ENCODE results near the gene TRIM56. TPM values are rescaled to one million over a fixed set of nuclear protein-coding genes. Genes with fewer than 3 reads are reported as not detected.
"Not testable (repeated sequence)": the region's sequence is repeated elsewhere in the genome, so short reads cannot be mapped to it uniquely, and the experiment has no call there.

The TRIM56 gene
- total RNA-seq, 1 experiment from 2014 or later = 29.6 TPM

DNA sequence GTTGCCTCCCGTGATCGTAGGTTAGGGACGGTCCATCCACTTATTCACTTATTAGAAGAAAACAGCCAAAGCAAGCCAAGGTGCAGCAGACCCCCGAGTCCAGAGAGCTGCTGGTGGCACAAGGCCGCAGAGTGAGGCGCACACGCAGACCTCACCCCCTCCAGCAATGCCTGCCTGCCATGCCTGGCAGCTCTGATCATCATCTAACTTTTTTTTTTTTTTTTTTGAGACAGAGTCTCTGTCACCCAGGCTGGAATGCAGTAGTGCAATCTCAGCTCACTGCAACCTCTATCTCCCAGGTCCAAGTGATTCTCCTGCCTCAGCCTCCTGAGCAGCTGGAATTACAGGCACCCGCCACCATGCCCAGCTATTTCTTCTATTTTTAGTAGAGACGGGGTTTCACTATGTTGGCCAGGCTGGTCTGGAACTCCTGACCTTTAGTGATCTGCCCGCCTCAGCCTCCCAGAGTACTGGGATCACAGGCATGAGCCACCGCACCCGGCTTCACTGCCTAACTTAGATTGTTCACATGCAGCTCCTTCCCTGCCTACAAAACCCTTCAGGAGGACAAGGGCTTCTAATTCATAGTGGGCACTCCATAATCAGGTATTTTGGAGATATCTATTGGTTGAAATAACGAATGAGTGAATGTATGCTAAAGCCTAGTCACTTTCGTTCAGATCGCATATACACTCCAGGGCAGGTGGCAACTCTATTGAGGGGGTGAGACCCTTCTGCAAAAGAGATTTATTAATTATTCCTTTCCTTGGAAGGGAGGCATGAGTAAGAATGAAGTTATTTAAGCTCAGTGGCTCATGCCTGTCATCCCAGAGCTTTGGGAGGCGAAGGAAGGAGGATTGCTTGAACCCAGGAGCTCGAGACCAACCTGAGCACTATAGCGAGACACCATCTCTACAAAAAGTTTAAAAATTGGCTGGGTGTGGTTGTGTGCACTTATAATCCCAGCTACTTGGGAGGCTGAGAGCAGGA is 15.9 kb downstream of the TRIM56 start:
- CTCF ChIA-PET = interaction anchor here (0.6 to 1.3 kb wide), 6 partner anchors 23 to 1140 kb away, joined by 3 to 5 read pairs (median 3); no protein-coding TSS in a partner anchor
- TF ChIP-seq, protein P1, sequence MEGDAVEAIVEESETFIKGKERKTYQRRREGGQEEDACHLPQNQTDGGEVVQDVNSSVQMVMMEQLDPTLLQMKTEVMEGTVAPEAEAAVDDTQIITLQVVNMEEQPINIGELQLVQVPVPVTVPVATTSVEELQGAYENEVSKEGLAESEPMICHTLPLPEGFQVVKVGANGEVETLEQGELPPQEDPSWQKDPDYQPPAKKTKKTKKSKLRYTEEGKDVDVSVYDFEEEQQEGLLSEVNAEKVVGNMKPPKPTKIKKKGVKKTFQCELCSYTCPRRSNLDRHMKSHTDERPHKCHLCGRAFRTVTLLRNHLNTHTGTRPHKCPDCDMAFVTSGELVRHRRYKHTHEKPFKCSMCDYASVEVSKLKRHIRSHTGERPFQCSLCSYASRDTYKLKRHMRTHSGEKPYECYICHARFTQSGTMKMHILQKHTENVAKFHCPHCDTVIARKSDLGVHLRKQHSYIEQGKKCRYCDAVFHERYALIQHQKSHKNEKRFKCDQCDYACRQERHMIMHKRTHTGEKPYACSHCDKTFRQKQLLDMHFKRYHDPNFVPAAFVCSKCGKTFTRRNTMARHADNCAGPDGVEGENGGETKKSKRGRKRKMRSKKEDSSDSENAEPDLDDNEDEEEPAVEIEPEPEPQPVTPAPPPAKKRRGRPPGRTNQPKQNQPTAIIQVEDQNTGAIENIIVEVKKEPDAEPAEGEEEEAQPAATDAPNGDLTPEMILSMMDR (IDR thresholded peaks at IDR 0.05; ENCODE audit: unreplicated experiment) = no peak
- BruUV-seq (replicated peaks) = no TSS peak
- peaks cover 6% of the 10 kb centered on the region for H3K36me3 Mint-ChIP-seq (ENCODE audit: insufficient read depth, unreplicated experiment)
- peak overlapping the region; percentile 73 for H3K27ac Mint-ChIP-seq (ENCODE audit: low read depth, unreplicated experiment)
- POLR2A ChIA-PET = interaction anchor here (0.5 to 3.4 kb wide), 12 partner anchors 8 to 225 kb away, joined by 3 to 24 read pairs (median 4); partner anchors contain the start of genes SERPINE1 and TRIM56
- H3K9me3 Mint-ChIP-seq (ENCODE audit: unreplicated experiment) = no peaks in the 10 kb centered on the region
- DNase-seq (ENCODE audit: unreplicated experiment) = no peak
- peaks cover 30% of the 10 kb centered on the region for H3K4me1 Mint-ChIP-seq (ENCODE audit: insufficient read depth, unreplicated experiment)
- H3K4me3 Mint-ChIP-seq (ENCODE audit: unreplicated experiment) = peak overlapping the region; percentile 54
- intact Hi-C loops (cut with micrococcal nuclease) = loop anchor here (1.0 to 2.0 kb wide), 2 partner anchors 26 to 37 kb away; partner anchors contain the start of gene SERPINE1
- H3K27me3 Mint-ChIP-seq (ENCODE audit: insufficient read depth, unreplicated experiment) = no peaks in the 10 kb centered on the region

DNA sequence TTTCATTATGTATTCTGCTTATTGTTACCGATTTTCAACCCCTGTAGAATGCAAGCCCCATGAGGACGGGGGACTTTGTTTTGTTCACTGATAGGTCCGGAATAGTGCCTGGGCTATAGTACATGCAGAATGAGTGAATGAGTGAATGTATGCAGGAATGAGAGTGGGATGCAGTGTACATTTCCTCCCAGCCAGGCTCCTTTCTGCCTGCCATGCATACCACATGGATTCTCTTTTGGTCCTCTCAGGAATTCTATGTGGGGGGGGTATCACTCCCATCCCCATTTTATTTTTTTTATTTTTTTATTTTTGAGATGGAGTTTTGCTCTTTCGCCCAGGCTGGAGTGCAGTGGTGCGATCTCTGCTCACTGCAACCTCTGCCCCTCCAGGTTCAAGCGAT is 16.7 kb downstream of the TRIM56 start:
- no peaks in the 10 kb centered on the region for H3K27me3 Mint-ChIP-seq (ENCODE audit: insufficient read depth, unreplicated experiment)
- H3K4me1 Mint-ChIP-seq (ENCODE audit: insufficient read depth, unreplicated experiment) = peaks cover 30% of the 10 kb centered on the region
- H3K4me3 Mint-ChIP-seq (ENCODE audit: unreplicated experiment) = no peak overlapping the region
- TF ChIP-seq, protein P1 (IDR thresholded peaks at IDR 0.05; ENCODE audit: unreplicated experiment) = no peak
- intact Hi-C loops (cut with micrococcal nuclease) = no loop called here
- no TSS peak for BruUV-seq (replicated peaks)
- no peak overlapping the region for H3K27ac Mint-ChIP-seq (ENCODE audit: low read depth, unreplicated experiment)
- ChIA-PET CTCF (interaction anchor here (0.6 to 1.3 kb wide), 5 partner anchors 24 to 54 kb away, joined by 3 to 4 read pairs (median 3); no protein-coding TSS in a partner anchor), POLR2A (interaction anchor here (0.9 to 1.7 kb wide), 2 partner anchors 12 to 17 kb away, joined by 4 read pairs; partner anchors contain the start of gene TRIM56)
- no peaks in the 10 kb centered on the region for H3K9me3 Mint-ChIP-seq (ENCODE audit: unreplicated experiment)
- peaks cover 6% of the 10 kb centered on the region for H3K36me3 Mint-ChIP-seq (ENCODE audit: insufficient read depth, unreplicated experiment)
- no peak for DNase-seq (ENCODE audit: unreplicated experiment)

DNA sequence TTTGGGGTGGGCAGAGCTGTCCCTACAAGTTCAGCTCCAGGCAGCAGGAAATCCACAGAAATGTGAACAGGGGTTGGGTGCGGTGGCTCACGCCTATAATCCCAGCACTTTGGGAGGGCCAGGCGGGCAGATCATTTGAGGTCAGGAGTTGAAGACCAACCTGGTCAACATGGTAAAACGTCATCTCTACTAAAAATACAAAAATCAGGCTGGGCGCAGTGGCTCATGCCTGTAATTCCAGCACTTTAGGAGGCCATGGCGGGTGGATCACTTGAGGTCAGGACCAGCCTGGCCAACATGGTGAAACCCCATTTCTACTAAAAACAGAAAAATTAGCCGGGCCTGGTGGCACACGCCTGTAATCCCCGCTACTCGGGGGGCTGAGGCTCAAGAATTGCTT is 18.4 kb downstream of the TRIM56 start:
- H3K9me3 Mint-ChIP-seq (ENCODE audit: unreplicated experiment); H3K27me3 Mint-ChIP-seq (ENCODE audit: insufficient read depth, unreplicated experiment); H3K4me3 Mint-ChIP-seq (ENCODE audit: unreplicated experiment); BruUV-seq (replicated peaks); DNase-seq (ENCODE audit: unreplicated experiment); H3K36me3 Mint-ChIP-seq (ENCODE audit: insufficient read depth, unreplicated experiment); intact Hi-C loops (cut with micrococcal nuclease); CTCF ChIA-PET: not testable (repeated sequence)
- Mint-ChIP-seq H3K4me1 (ENCODE audit: insufficient read depth, unreplicated experiment) (peaks cover 41% of the 10 kb centered on the region), H3K27ac (ENCODE audit: low read depth, unreplicated experiment) (peak overlapping the region; percentile 42)
- POLR2A ChIA-PET = interaction anchor here (0.7 kb wide), 1 partner anchor 27 kb away, joined by 3 read pairs; no protein-coding TSS in a partner anchor

DNA sequence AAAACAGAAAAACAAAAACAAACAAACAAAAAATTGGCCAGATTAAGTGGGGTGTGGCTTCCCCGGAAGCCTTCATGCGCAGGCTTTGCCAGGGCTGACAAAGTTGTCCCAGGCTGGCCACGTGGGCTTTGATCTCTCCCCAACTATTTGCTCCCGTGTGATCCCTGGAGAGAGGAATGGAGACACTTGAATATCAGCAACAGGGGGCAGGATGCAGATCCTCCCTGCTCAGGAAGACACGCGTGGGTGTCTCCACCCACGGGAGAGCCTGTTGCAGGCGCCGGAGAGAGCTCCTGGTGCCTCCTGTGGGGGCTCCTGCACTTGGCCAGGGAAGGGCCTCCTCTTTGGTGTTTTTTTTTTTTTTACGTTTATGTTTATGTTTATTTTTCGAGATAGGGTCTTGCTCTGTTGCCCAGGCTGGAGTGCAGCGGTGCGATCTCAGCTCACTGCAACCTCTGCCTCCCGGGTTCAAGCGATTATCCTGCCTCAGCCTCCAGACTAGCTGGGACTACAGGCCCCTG is 19.0 kb downstream of the TRIM56 start:
- POLR2A ChIA-PET = interaction anchor here (0.9 to 1.6 kb wide), 2 partner anchors 18 to 22 kb away, joined by 3 to 4 read pairs; partner anchors contain the start of gene SERPINE1
- H3K4me3 Mint-ChIP-seq (ENCODE audit: unreplicated experiment) = no peak overlapping the region
- BruUV-seq (replicated peaks) = no TSS peak
- H3K9me3 Mint-ChIP-seq (ENCODE audit: unreplicated experiment) = no peaks in the 10 kb centered on the region
- H3K4me1 Mint-ChIP-seq (ENCODE audit: insufficient read depth, unreplicated experiment) = peaks cover 45% of the 10 kb centered on the region
- peaks cover 11% of the 10 kb centered on the region for H3K36me3 Mint-ChIP-seq (ENCODE audit: insufficient read depth, unreplicated experiment)
- H3K27ac Mint-ChIP-seq (ENCODE audit: low read depth, unreplicated experiment) = no peak overlapping the region
- no peak for DNase-seq (ENCODE audit: unreplicated experiment)
- H3K27me3 Mint-ChIP-seq (ENCODE audit: insufficient read depth, unreplicated experiment) = no peaks in the 10 kb centered on the region
- CTCF ChIA-PET = interaction anchor here (0.6 to 1.3 kb wide), 2 partner anchors 10 to 19 kb away, joined by 3 to 4 read pairs; partner anchors contain the start of gene TRIM56
- intact Hi-C loops (cut with micrococcal nuclease) = no loop called here
- TF ChIP-seq, protein P1 (IDR thresholded peaks at IDR 0.05; ENCODE audit: unreplicated experiment) = no peak

Data from MCF 10A (cell line).